ENCODE data around the gene EPN1. TPM values are rescaled to one million over a fixed set of nuclear protein-coding genes. Genes with fewer than 3 reads are reported as not detected.

EPN1 gene
- total RNA-seq, 1 experiment from 2014 or later: 197 TPM

- TF ChIP-seq CTCF (IDR thresholded peaks at IDR 0.05; ENCODE audit: insufficient read depth in 1 of 2, low read depth in 1 of 2, low read length in 1 of 2, severe bottlenecking in 1 of 2, unreplicated experiment in 1 of 2): no peak
- no TSS peak for BruUV-seq (replicated peaks)
- peaks cover 6% of the 10 kb centered on the region; the same call in 1 of the 2 replicates for H3K36me3 ChIP-seq (ENCODE audit: control insufficient read depth, insufficient read depth, low read length)
- intact Hi-C loops (cut with micrococcal nuclease; ENCODE audit: unreplicated experiment): no loop called here
- peaks cover 80% of the 10 kb centered on the region for H3K36me3 Mint-ChIP-seq (ENCODE audit: insufficient read depth, unreplicated experiment)
- no peak overlapping the region for H3K4me3 ChIP-seq (ENCODE audit: low read depth, low read length)
- ChIA-PET CTCF (no interaction called here), POLR2A (no interaction called here)
- no peaks in the 10 kb centered on the region for H3K27me3 ChIP-seq (replicated peaks; ENCODE audit: control insufficient read depth, insufficient read depth, low read length)
- H3K27me3 Mint-ChIP-seq (ENCODE audit: insufficient read depth, unreplicated experiment): no peaks in the 10 kb centered on the region
- no peak for DNase-seq
- H3K4me1 Mint-ChIP-seq (ENCODE audit: low read depth, unreplicated experiment): peaks cover 28% of the 10 kb centered on the region
- H3K4me3 Mint-ChIP-seq (ENCODE audit: unreplicated experiment): no peak overlapping the region
- H3K27ac Mint-ChIP-seq (ENCODE audit: unreplicated experiment): no peak overlapping the region
- peaks cover 44% of the 10 kb centered on the region for H3K4me1 ChIP-seq
- H3K9me3 Mint-ChIP-seq (ENCODE audit: unreplicated experiment): no peaks in the 10 kb centered on the region
- no peaks in the 10 kb centered on the region for H3K9me3 ChIP-seq
Measured at GRCh38 chr19:55680339-55681130, 5.5 kb downstream of the EPN1 start.

- ChIA-PET CTCF (no interaction called here), POLR2A (no interaction called here)
- no peak for DNase-seq
- no peaks in the 10 kb centered on the region for H3K9me3 ChIP-seq
- peaks cover 38% of the 10 kb centered on the region for H3K4me1 ChIP-seq
- no TSS peak for BruUV-seq (replicated peaks)
- no peak overlapping the region for H3K4me3 ChIP-seq (ENCODE audit: low read depth, low read length)
- Mint-ChIP-seq H3K27me3 (ENCODE audit: insufficient read depth, unreplicated experiment) (no peaks in the 10 kb centered on the region), H3K27ac (ENCODE audit: unreplicated experiment) (no peak overlapping the region), H3K4me3 (ENCODE audit: unreplicated experiment) (no peak overlapping the region), H3K36me3 (ENCODE audit: insufficient read depth, unreplicated experiment) (peaks cover 83% of the 10 kb centered on the region), H3K4me1 (ENCODE audit: low read depth, unreplicated experiment) (peaks cover 36% of the 10 kb centered on the region), H3K9me3 (ENCODE audit: unreplicated experiment) (no peaks in the 10 kb centered on the region)
- no peaks in the 10 kb centered on the region for H3K27me3 ChIP-seq (replicated peaks; ENCODE audit: control insufficient read depth, insufficient read depth, low read length)
- TF ChIP-seq CTCF (IDR thresholded peaks at IDR 0.05; ENCODE audit: insufficient read depth in 1 of 2, low read depth in 1 of 2, low read length in 1 of 2, severe bottlenecking in 1 of 2, unreplicated experiment in 1 of 2): no peak
- peaks cover 6% of the 10 kb centered on the region; the same call in 1 of the 2 replicates for H3K36me3 ChIP-seq (ENCODE audit: control insufficient read depth, insufficient read depth, low read length)
- intact Hi-C loops (cut with micrococcal nuclease; ENCODE audit: unreplicated experiment): no loop called here
Measured at GRCh38 chr19:55681131-55682092, 6.4 kb downstream of the EPN1 start.

Data from Caco-2 (cell line).